Right lobe of liver (tissue), 6 donors: ENCODE measurements around the gene E2F1. TPM values are rescaled to one million over a fixed set of nuclear protein-coding genes. Genes with fewer than 3 reads are reported as not detected.

ENCODE experiments used
- ATAC-seq, 4 donors: fragments of 200-7000 bp; cut with Tn5 transposase; one replicate each; pipeline ENCODE4 v1.9.1; 2020; ENCODE audit warnings: mild to moderate bottlenecking in 4 of 4, moderate library complexity in 4 of 4
- DNase-seq, 3 donors: peaks; one replicate each; pipeline ENCODE4 v3.0.0-alpha.2; 2020
- H3K27ac ChIP-seq, 3 donors: fragments of 200-600 bp; one replicate each; pipeline ENCODE4 v1.8.0; 2022
- H3K27me3 ChIP-seq, 2 donors: fragments of 200-600 bp; one replicate each; pipeline ENCODE4 v1.8.0; 2022
- H3K36me3 ChIP-seq, 4 donors: fragments of 200-600 bp; sonication (generic) in 1 of 4; one replicate each; pipeline versions ENCODE4 v1.5.1 to v1.8.0; 2017 to 2022; ENCODE audit warnings: control low read depth in 1 of 4
- H3K4me1 ChIP-seq, 4 donors: fragments of 200-600 bp; sonication (generic) in 1 of 4; one replicate each; pipeline versions ENCODE4 v1.5.1 to v1.8.0; 2017 to 2022; ENCODE audit warnings: control low read depth in 1 of 4
- H3K4me3 ChIP-seq, 3 donors: fragments of 200-600 bp; one replicate each; pipeline ENCODE4 v1.8.0; 2022
- H3K9me3 ChIP-seq, 4 donors: fragments of 200-600 bp; sonication (generic) in 1 of 4; one replicate each; pipeline versions ENCODE4 v1.5.1 to v1.8.0; 2017 to 2022; ENCODE audit warnings: control low read depth in 1 of 4
- CTCF ChIP-seq, 4 donors: fragments of 200-600 bp in 3 of 4; fragments of 450-650 bp in 1 of 4; IDR thresholded peaks; one replicate each; pipeline versions ENCODE4 v1.5.1 to v1.8.0; 2016 to 2022; ENCODE audit warnings: antibody characterized with exemption in 4 of 4, mild to moderate bottlenecking in 2 of 4
- POLR2A ChIP-seq: fragments of 450-650 bp; IDR thresholded peaks from one replicate; pipeline ENCODE4 v1.6.1; 2017; ENCODE audit warnings: antibody characterized with exemption, mild to moderate bottlenecking
- WGBS: methylation state at CpG from one replicate; pipeline ENCODE4 v1.1.6; 2018; ENCODE audit warnings: low coverage, low lambda C conversion rate; ENCODE audit not compliant: insufficient coverage; ENCODE audit errors: missing lambda C conversion rate; 5-methylcytosine and 5-hydroxymethylcytosine counted together
- intact Hi-C, 2 donors: fragments of 100-400 bp; cut with DNase I; formaldehyde crosslinking; loops; one replicate each; pipeline versions ENCODE4 v1.11.2 to v1.14.1; 2022
- total RNA-seq, 6 experiments: library from RNA; depleted of rRNA in 2 of 6; stranded (reverse); fragments of >200 nt in 2 of 6; fragmentation: NEBNext Ultra II Directional in 3 of 6; extraction: Animal tissue kit (Norgen Biotek cat#: 25700) in 3 of 6; gene quantifications; one replicate each; pipeline versions ENCODE4 v1.1.0 to v1.2.4, GENCODE V29; 2016 to 2023
- donor health status: DM: no; HTN: yes; CAD: no.
- donor health status: DM: no; HTN: no; CAD: no.
- donor health status: DM: no; HTN: no; CAD: no.
- donor health status: DM: no; HTN: yes; CAD: no.
- donor health status: DM: no; HTN: yes; CAD: no.

E2F1 gene
- total RNA-seq, 6 experiments from 2014 or later, result 0.24 to 8.8 (median 0.77) TPM

GRCh38 chr20:33727806-33728205 is 41.6 kb upstream of the E2F1 start:
- Histone ChIP-seq H3K4me3 (no peak overlapping the region), H3K36me3 (no peaks in the 10 kb centered on the region), H3K27ac (no peak overlapping the region), H3K4me1 (peaks cover 0 to 23% (median 1%) of the 10 kb centered on the region in 4 donors), H3K9me3 (no peaks in the 10 kb centered on the region), H3K27me3 (no peaks in the 10 kb centered on the region)
- 82% methylated on average over 1 of the region's 3 CpGs for WGBS
- TF ChIP-seq POLR2A (no peak), CTCF (IDR thresholded peaks at IDR 0.05) (no peak)
- DNase-seq (no peak), ATAC-seq (no peak)
- intact Hi-C loops, result loop anchor here in 1 of 2 donors (10.0 kb wide), 1 partner anchor 53 kb away; the partner anchor contains the start of gene NECAB3

GRCh38 chr20:33727115-33727479 is 40.9 kb upstream of the E2F1 start:
- Histone ChIP-seq H3K9me3 (no peaks in the 10 kb centered on the region), H3K4me3 (no peak overlapping the region), H3K36me3 (no peaks in the 10 kb centered on the region), H3K27me3 (no peaks in the 10 kb centered on the region), H3K27ac (no peak overlapping the region), H3K4me1 (peaks cover 0 to 21% (median 0%) of the 10 kb centered on the region in 4 donors)
- 88% methylated on average over 2 of the region's 5 CpGs for WGBS
- TF ChIP-seq POLR2A (no peak), CTCF (IDR thresholded peaks at IDR 0.05) (no peak)
- DNase-seq (no peak), ATAC-seq (no peak)
- intact Hi-C loops, result loop anchor here in 1 of 2 donors (10.0 kb wide), 1 partner anchor 52 kb away; the partner anchor contains the start of gene NECAB3

GRCh38 chr20:33725607-33726264 is 39.6 kb upstream of the E2F1 start:
- no peak for DNase-seq

DNA sequence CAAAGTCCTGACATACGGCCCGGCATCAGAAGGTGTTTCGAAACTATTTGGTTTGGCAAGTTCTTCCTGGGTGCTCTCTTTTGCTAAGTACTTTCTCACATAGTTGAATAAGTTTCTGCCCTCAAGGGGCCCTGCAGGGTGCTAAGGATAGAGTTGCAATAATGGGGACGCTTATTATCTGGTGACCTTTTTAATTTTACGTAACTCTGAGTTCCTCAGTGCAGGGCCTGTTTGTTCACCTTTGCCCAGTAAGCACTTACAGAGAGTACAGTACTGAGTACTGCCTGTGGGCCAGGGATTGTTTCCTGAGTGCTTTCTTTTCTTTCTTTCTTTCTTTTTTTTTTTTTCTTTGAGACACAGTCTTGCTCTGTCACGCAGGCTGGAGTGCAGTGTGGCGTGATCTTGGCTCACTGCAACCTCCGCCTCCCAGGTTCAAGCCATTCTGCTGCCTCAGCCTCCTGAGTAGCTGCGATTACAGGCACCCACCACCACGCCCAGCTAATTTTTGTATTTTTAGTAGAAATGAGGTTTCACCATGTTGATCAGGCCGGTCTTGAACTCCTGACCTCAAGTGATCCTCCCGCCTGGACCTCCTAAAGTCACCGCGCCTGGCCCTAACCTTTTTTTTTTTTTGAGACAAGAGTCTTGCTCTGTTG is 38.4 kb upstream of the E2F1 start:
- DNase-seq, result peak in 1 of 3 donors; percentile 67
- intact Hi-C loops, result loop anchor here in 1 of 2 donors (10.0 kb wide), 1 partner anchor 50 kb away; the partner anchor contains the start of gene NECAB3
- H3K9me3 ChIP-seq, result no peaks in the 10 kb centered on the region

More at GRCh38 chr20:33725607-33726264, 39.6 kb upstream of the E2F1 start:
- Histone ChIP-seq H3K9me3 (no peaks in the 10 kb centered on the region), H3K27ac (no peak overlapping the region), H3K27me3 (no peaks in the 10 kb centered on the region), H3K36me3 (no peaks in the 10 kb centered on the region), H3K4me1 (peaks cover 0 to 14% (median 0%) of the 10 kb centered on the region in 4 donors), H3K4me3 (no peak overlapping the region)
- intact Hi-C loops, result loop anchor here in 1 of 2 donors (10.0 kb wide), 1 partner anchor 51 kb away; the partner anchor contains the start of gene NECAB3
- 60% methylated on average over 4 of the region's 7 CpGs for whole genome bisulfite sequencing
- no peak for ATAC-seq
- TF ChIP-seq CTCF (IDR thresholded peaks at IDR 0.05) (no peak), POLR2A (no peak)

More for the DNA sequence above, 38.4 kb upstream of the E2F1 start:
- H3K36me3 ChIP-seq, result no peaks in the 10 kb centered on the region
- TF ChIP-seq POLR2A (no peak), CTCF (IDR thresholded peaks at IDR 0.05) (no peak)
- H3K27me3 ChIP-seq, result no peaks in the 10 kb centered on the region
- H3K4me1 ChIP-seq, result peaks cover 0 to 16% (median under 1%) of the 10 kb centered on the region in 4 donors
- H3K4me3 ChIP-seq, result no peak overlapping the region
- H3K27ac ChIP-seq, result peak overlapping the region in 1 of 3 donors; percentile 68
- 42% methylated on average over 8 of the region's 14 CpGs for WGBS
- ATAC-seq, result peak; percentile 45 to 57 (median 50)
